ENCODE results near the gene ZBTB3. TPM values are rescaled to one million over a fixed set of nuclear protein-coding genes. Genes with fewer than 3 reads are reported as not detected.
A peak's percentile ranks its signal among the peaks of the same experiment; 100 is the strongest.

ZBTB3 gene
- total RNA-seq, 4 donors from 2014 or later, result 4.7 to 7.7 (median 6.9) TPM

DNA sequence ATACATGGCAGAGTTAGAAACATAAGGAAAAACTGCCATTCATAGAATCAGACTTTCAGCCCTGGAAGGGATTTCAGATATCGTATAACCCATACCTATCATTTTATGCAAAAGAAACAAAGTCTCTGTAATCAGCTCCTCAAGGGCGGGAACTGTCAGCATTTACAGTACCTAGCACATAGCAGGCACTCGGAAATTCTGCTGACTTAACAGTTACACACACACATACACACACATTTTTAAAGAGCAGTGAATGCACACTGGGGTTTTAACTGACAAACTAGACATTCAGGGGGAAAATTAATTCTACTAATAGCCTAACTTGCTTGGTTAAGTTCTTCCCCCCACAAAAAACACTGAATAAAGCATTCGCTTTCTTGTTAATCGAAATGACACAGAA, 37.8 kb downstream of the ZBTB3 start:
- H3K4me1 ChIP-seq, result peaks cover 0 to 39% (median 0%) of the 10 kb centered on the region in 3 donors
- H3K27me3 ChIP-seq, result no peaks in the 10 kb centered on the region
- peak overlapping the region in 1 of 4 donors; percentile 9 for H3K27ac ChIP-seq
- no peak overlapping the region for H3K4me3 ChIP-seq
- DNase-seq, result no peak
- WGBS, 2 donors, result 90 to 95% methylated on average over 5 of the region's 5 CpGs
- no peaks in the 10 kb centered on the region for H3K9me3 ChIP-seq
- peaks cover 36 to 100% (median 55%) of the 10 kb centered on the region in 3 donors for H3K36me3 ChIP-seq
- TF ChIP-seq POLR2A (IDR thresholded peaks at IDR 0.05) (no peak), CTCF (IDR thresholded peaks at IDR 0.05) (no peak)
- intact Hi-C loops (cut with DNase I), result no loop called here

GRCh38 chr11:62715150-62716130, 38.5 kb downstream of the ZBTB3 start:
- intact Hi-C loops (cut with DNase I), result no loop called here
- Histone ChIP-seq H3K4me3 (no peak overlapping the region), H3K36me3 (peaks cover 31 to 100% (median 48%) of the 10 kb centered on the region in 3 donors), H3K27me3 (no peaks in the 10 kb centered on the region), H3K9me3 (no peaks in the 10 kb centered on the region), H3K4me1 (peaks cover 0 to 43% (median 2%) of the 10 kb centered on the region in 3 donors), H3K27ac (no peak overlapping the region)
- no peak for TF ChIP-seq CTCF (IDR thresholded peaks at IDR 0.05)
- TF ChIP-seq POLR2A (IDR thresholded peaks at IDR 0.05), result no peak
- DNase-seq, result no peak
- 82 to 89% methylated on average over 18 of the region's 24 CpGs for WGBS, 2 donors

DNA sequence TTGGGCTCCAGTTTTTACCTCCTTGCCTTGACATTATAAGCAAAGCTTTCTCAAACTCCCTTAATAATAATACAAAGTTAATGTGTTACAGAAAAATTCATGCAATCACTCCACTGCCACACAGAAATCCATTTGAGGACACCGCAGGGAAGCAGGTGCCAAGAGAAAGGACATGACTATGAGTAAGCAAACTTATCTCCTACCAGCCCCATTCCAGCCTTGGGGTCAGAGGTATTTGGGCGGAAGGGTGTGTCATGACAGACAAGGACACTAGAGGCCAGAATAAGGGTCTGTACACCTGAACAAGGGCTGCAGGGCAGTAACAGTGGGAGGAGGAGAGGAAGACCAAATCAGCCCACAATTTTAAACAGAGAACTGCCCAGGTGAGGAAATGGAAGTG, 40.6 kb downstream of the ZBTB3 start:
- no peak for DNase-seq
- no peaks in the 10 kb centered on the region for H3K27me3 ChIP-seq
- H3K4me1 ChIP-seq, result peaks cover 13 to 52% (median 13%) of the 10 kb centered on the region in 3 donors
- WGBS, 2 donors, result 68 to 73% methylated on average over 2 of the region's 2 CpGs
- peaks cover 18 to 83% (median 33%) of the 10 kb centered on the region in 3 donors for H3K36me3 ChIP-seq
- no peak for TF ChIP-seq CTCF (IDR thresholded peaks at IDR 0.05)
- TF ChIP-seq POLR2A (IDR thresholded peaks at IDR 0.05), result no peak
- intact Hi-C loops (cut with DNase I), result no loop called here
- no peaks in the 10 kb centered on the region for H3K9me3 ChIP-seq
- no peak overlapping the region for H3K4me3 ChIP-seq
- peak overlapping the region in 1 of 4 donors; percentile 14 for H3K27ac ChIP-seq

GRCh38 chr11:62712861-62713260, 41.1 kb downstream of the ZBTB3 start:
- no peaks in the 10 kb centered on the region for H3K27me3 ChIP-seq
- no peak for TF ChIP-seq CTCF (IDR thresholded peaks at IDR 0.05)
- no peak for TF ChIP-seq POLR2A (IDR thresholded peaks at IDR 0.05)
- H3K4me1 ChIP-seq, result peaks cover 13 to 52% (median 15%) of the 10 kb centered on the region in 3 donors
- H3K4me3 ChIP-seq, result no peak overlapping the region
- H3K27ac ChIP-seq, result no peak overlapping the region
- no peaks in the 10 kb centered on the region for H3K9me3 ChIP-seq
- 51 to 54% methylated on average over 3 of the region's 3 CpGs for WGBS, 2 donors
- H3K36me3 ChIP-seq, result peaks cover 13 to 78% (median 33%) of the 10 kb centered on the region in 3 donors
- intact Hi-C loops (cut with DNase I), result no loop called here
- DNase-seq, result no peak

- H3K27me3 ChIP-seq, result no peaks in the 10 kb centered on the region
- no peak for DNase-seq
- no peak overlapping the region for H3K27ac ChIP-seq
- H3K36me3 ChIP-seq, result peaks cover 9 to 73% (median 29%) of the 10 kb centered on the region in 3 donors
- 72 to 75% methylated on average over 6 of the region's 6 CpGs for WGBS, 2 donors
- H3K9me3 ChIP-seq, result no peaks in the 10 kb centered on the region
- no peak for TF ChIP-seq POLR2A (IDR thresholded peaks at IDR 0.05)
- H3K4me3 ChIP-seq, result no peak overlapping the region
- intact Hi-C loops (cut with DNase I), result no loop called here
- peaks cover 13 to 52% (median 15%) of the 10 kb centered on the region in 3 donors for H3K4me1 ChIP-seq
Measured at GRCh38 chr11:62712276-62712812, 41.6 kb downstream of the ZBTB3 start.
